Left lung (tissue), 10 donors: ENCODE measurements around the gene ANKMY1. TPM values are rescaled to one million over a fixed set of nuclear protein-coding genes. Genes with fewer than 3 reads are reported as not detected.
A peak's percentile ranks its signal among the peaks of the same experiment; 100 is the strongest.

Experiments used
- ATAC-seq: fragments of 200-7000 bp; cut with Tn5 transposase; one replicate; pipeline ENCODE4 v1.9.1; 2020; ENCODE audit warnings: moderate library complexity
- DNase-seq, 4 donors: peaks; one replicate each; pipeline ENCODE4 v3.0.0-alpha.2; 2013 to 2020
- H3K27ac ChIP-seq, 2 donors: fragments of 200-600 bp; sonication (generic) in 1 of 2; one replicate each; pipeline versions ENCODE4 v1.5.0 to v1.8.0; 2020 to 2021
- H3K27me3 ChIP-seq, 2 donors: fragments of 200-600 bp; sonication (generic) in 1 of 2; one replicate each; pipeline versions ENCODE4 v1.5.0 to v1.8.0; 2020 to 2021
- H3K36me3 ChIP-seq, 2 donors: fragments of 200-600 bp; sonication (generic) in 1 of 2; one replicate each; pipeline versions ENCODE4 v1.5.0 to v1.8.0; 2020 to 2021
- H3K4me1 ChIP-seq, 2 donors: fragments of 200-600 bp; one replicate each; pipeline ENCODE4 v1.8.0; 2021
- H3K4me3 ChIP-seq, 2 donors: fragments of 200-600 bp; sonication (generic) in 1 of 2; one replicate each; pipeline versions ENCODE4 v1.5.0 to v1.8.0; 2020 to 2021; ENCODE audit warnings: mild to moderate bottlenecking in 1 of 2
- H3K9me3 ChIP-seq, 2 donors: fragments of 200-600 bp; sonication (generic) in 1 of 2; one replicate each; pipeline versions ENCODE4 v1.5.0 to v1.8.0; 2020 to 2021
- intact Hi-C, 2 donors: fragments of 100-400 bp; cut with DNase I; formaldehyde crosslinking; loops; one replicate each; pipeline versions ENCODE4 v1.11.2 to v1.14.2; 2022
- polyA plus RNA-seq, 6 donors: library from polyadenylated mRNA; unstranded; fragments of 120-200 nt; gene quantifications; one replicate each; pipeline ENCODE4 v1.2.1, GENCODE V29; 2013; ENCODE audit not compliant: insufficient read length in 6 of 6
- total RNA-seq, 2 donors: library from RNA; stranded (reverse); fragmentation: NEBNext Ultra II Directional; extraction: Animal tissue kit (Norgen Biotek cat#: 25700); gene quantifications; one replicate each; pipeline ENCODE4 v1.2.1, GENCODE V29; 2021
- TF ChIP-seq, protein P1 (sequence below), 2 donors: fragments of 200-600 bp; sonication (generic) in 1 of 2; IDR thresholded peaks; one replicate each; pipeline versions ENCODE4 v1.5.0 to v1.8.0; 2021; ENCODE audit warnings: antibody characterized with exemption in 2 of 2
- donor health status: DM: no; HTN: yes; CAD: no.
- donor health status: DM: no; HTN: no; CAD: no.

ANKMY1 gene
- total and polyA plus RNA-seq, 8 donors: 11.8 to 20.1 (median 15.1) TPM

DNA sequence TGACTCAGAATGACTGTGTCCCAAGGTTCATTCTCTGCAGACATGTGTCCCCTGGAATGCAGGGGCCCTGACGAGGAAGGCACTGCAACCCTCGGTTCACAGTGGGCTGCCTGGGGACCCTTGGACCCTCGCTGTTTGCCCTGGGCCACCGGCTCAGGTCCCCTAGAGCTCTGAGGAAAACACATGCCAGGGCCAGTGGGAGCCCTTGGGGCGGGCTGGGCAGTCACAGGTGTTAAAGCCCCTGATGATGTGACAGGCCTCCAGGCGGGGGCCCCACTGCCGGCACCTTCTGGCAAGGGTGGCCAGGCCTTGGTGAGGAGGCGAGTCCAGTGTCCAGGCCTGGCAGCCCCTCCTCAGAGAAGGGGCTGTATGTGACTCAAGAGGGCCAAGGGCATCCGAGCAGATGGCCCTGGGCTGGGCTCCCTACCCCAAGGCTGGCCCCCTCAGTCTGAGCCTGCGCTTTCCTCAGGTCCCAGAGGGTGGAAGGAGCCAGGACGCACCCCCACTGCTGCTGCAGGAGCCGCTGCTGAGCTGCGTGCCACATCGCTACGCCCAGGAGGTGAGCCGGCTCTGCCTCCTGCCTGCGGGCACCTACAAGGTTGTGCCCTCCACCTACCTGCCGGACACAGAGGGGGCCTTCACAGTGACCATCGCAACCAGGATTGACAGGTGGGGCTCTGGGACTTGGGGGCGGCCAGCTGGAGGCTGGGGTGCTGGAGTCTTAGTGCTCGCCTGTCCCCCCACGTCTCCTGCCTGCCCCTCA lies 39.8 kb upstream of the ANKMY1 start:
- ATAC-seq (no peak), DNase-seq (peak in 2 of 4 donors; percentile 23 to 69)
- Histone ChIP-seq H3K9me3 (no peaks in the 10 kb centered on the region), H3K27ac (no peak overlapping the region), H3K4me3 (no peak overlapping the region), H3K4me1 (no peaks in the 10 kb centered on the region), H3K27me3 (no peaks in the 10 kb centered on the region), H3K36me3 (peaks cover 0 to 94% of the 10 kb centered on the region in 2 donors)
- intact Hi-C loops: no loop called here
- TF ChIP-seq, protein P1, sequence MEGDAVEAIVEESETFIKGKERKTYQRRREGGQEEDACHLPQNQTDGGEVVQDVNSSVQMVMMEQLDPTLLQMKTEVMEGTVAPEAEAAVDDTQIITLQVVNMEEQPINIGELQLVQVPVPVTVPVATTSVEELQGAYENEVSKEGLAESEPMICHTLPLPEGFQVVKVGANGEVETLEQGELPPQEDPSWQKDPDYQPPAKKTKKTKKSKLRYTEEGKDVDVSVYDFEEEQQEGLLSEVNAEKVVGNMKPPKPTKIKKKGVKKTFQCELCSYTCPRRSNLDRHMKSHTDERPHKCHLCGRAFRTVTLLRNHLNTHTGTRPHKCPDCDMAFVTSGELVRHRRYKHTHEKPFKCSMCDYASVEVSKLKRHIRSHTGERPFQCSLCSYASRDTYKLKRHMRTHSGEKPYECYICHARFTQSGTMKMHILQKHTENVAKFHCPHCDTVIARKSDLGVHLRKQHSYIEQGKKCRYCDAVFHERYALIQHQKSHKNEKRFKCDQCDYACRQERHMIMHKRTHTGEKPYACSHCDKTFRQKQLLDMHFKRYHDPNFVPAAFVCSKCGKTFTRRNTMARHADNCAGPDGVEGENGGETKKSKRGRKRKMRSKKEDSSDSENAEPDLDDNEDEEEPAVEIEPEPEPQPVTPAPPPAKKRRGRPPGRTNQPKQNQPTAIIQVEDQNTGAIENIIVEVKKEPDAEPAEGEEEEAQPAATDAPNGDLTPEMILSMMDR (IDR thresholded peaks at IDR 0.05): no peak

DNA sequence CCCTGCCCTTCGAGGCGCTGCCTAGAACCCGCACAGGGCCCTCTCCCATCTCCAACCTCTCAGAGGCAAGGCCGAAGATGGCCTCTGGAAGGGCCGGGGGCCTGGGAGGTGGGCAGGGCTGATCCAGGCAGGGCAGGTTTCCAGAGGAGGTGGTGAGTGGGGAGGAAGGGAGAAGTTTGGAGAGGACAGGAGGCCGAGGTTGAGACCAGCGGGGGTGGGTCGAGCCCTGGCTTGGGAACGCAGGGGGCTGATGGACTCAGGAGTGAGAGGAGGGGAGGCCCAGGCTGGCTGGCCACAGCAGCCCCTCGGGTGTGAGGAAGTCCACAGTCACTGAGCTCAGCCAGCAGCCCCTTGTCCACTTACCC lies 39.2 kb upstream of the ANKMY1 start:
- Histone ChIP-seq H3K27ac (no peak overlapping the region), H3K4me3 (no peak overlapping the region), H3K4me1 (no peaks in the 10 kb centered on the region), H3K9me3 (no peaks in the 10 kb centered on the region), H3K27me3 (no peaks in the 10 kb centered on the region), H3K36me3 (peaks cover 0 to 98% of the 10 kb centered on the region in 2 donors)
- TF ChIP-seq, protein P1 (IDR thresholded peaks at IDR 0.05): no peak
- DNase-seq (peak in 2 of 4 donors; percentile 12 to 51), ATAC-seq (no peak)
- intact Hi-C loops: no loop called here

DNA sequence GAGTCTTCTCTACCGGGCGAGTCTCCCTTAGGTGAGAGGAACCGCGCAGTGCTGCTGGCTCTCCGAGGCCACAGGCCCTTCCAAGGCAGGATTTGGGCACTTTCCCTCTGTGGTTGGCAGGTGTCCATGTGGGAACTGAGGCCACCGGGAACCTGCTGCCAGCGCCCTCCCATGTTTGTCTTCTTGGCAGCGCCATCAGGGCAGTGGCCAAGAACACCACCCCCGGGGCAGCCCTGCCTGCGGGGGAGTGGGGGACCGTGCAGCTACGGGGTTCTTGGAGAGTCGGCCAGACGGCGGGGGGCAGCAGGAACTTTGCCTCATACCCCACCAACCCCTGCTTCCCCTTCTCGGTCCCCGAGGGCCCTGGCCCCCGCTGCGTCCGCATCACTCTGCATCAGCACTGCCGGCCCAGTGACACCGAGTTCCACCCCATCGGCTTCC lies 38.7 kb upstream of the ANKMY1 start:
- no peaks in the 10 kb centered on the region for H3K27me3 ChIP-seq
- intact Hi-C loops: no loop called here
- H3K4me1 ChIP-seq: no peaks in the 10 kb centered on the region
- peak in 2 of 4 donors; percentile 19 to 63 for DNase-seq
- H3K9me3 ChIP-seq: no peaks in the 10 kb centered on the region
- ATAC-seq: no peak
- H3K4me3 ChIP-seq: no peak overlapping the region
- peaks cover 0 to 98% of the 10 kb centered on the region in 2 donors for H3K36me3 ChIP-seq
- no peak overlapping the region for H3K27ac ChIP-seq
- TF ChIP-seq, protein P1 (IDR thresholded peaks at IDR 0.05): no peak

- Histone ChIP-seq H3K27ac (no peak overlapping the region), H3K4me3 (no peak overlapping the region), H3K9me3 (no peaks in the 10 kb centered on the region), H3K36me3 (peaks cover 0 to 98% of the 10 kb centered on the region in 2 donors), H3K4me1 (no peaks in the 10 kb centered on the region), H3K27me3 (no peaks in the 10 kb centered on the region)
- ATAC-seq (no peak), DNase-seq (peak in 2 of 4 donors; percentile 23 to 56)
- TF ChIP-seq, protein P1 (IDR thresholded peaks at IDR 0.05): no peak
- intact Hi-C loops: no loop called here
These were observed 38.3 kb upstream of the ANKMY1 start for GRCh38 chr2:240596080-240596460.

DNA sequence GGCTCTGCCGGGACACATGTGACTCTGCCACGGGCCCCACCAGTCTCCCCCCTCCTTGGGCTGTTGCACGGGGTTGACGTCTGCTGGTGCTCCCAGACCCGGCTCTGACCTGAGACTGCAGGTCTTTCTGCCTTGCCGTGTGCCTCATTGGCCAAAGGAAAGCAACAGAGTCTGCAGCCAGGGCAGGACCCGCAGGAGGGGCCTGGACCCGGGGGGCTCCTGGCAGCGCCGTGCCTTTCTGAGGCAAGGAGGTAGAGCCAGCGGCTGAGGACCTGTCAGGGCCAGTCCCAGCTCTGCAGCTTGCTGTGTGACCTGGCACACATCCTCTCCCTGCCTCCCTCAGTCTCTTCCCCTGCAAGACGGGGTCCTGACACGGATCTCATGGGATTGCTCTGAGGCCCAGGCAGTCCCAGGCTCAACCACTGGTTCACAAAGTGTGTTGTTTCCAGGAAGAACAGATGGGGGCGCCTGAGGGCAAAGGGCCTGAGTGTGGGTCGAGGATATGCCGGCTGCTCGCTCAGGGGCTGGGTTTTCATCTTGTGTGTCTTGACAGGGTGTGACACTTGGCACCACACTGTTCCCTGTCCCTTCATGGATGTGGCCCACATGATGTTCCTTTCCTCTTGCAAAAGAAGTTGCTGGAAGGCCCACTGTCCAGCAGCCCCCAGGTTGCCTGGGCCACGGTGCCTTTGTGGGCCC lies 37.7 kb upstream of the ANKMY1 start:
- H3K9me3 ChIP-seq: no peaks in the 10 kb centered on the region
- no peaks in the 10 kb centered on the region for H3K4me1 ChIP-seq
- H3K27me3 ChIP-seq: no peaks in the 10 kb centered on the region
- TF ChIP-seq, protein P1 (IDR thresholded peaks at IDR 0.05): no peak
- peaks cover 0 to 98% of the 10 kb centered on the region in 2 donors for H3K36me3 ChIP-seq
- DNase-seq (peak in 1 of 4 donors; percentile 28), ATAC-seq (peak; percentile 34)
- intact Hi-C loops: no loop called here
- no peak overlapping the region for H3K27ac ChIP-seq
- no peak overlapping the region for H3K4me3 ChIP-seq
